K562 (cell line): ENCODE data around the gene STIM1. TPM values are rescaled to one million over a fixed set of nuclear protein-coding genes. Genes with fewer than 3 reads are reported as not detected.

Source experiments
- ATAC-seq: fragments of 200-7000 bp; cut with Tn5 transposase; 3 replicates; pipeline ENCODE4 v1.9.1; 2020; ENCODE audit warnings: moderate library complexity
- BruUV-seq: library from RNA; stranded (reverse); fragments of 400-500 nt; replicated peaks from 2 replicates; lab custom pipeline; 2021; lab: Mats Ljungman, UMichigan
- CTCF ChIA-PET: fragments of 300-600 bp; formaldehyde crosslinking; extraction: SDS; loops from one replicate; lab custom pipeline; 2021; ENCODE audit warnings: low intra/inter-chr PET ratio; lab: Yijun Ruan, JAX
- POLR2A ChIA-PET: fragments of 300-600, 350-650 bp; sonication (Branson Sonifier 250); formaldehyde crosslinking; extraction: SDS; loops from one replicate; lab custom pipeline; 2021; ENCODE audit warnings: antibody characterized with exemption, inconsistent platforms; lab: Yijun Ruan, JAX
- DNase-seq, 4 experiments: peaks; one replicate each; pipeline versions ENCODE4 v3.0.0 to v3.0.0-alpha.2; 2011 to 2018; ENCODE audit warnings: low spot score in 3 of 4, mixed read lengths in 3 of 4; ENCODE audit errors: extremely low read depth in 1 of 4
- FAIRE-seq: peaks from 2 replicates; lab custom pipeline; 2011; peaks lifted over from hg19 to GRCh38; lab: Jason Lieb, UNC
- H2AFZ ChIP-seq: 2 replicates; pipeline ENCODE4 v1.6.0; 2011; ENCODE audit warnings: low read depth, low read length, control low read depth, inconsistent platforms
- H3K27ac ChIP-seq: fragments of 200-600 bp; 3 replicates; pipeline ENCODE4 v1.8.0; 2011; ENCODE audit warnings: low read depth, mild to moderate bottlenecking, control low read depth, inconsistent platforms, low read length, moderate library complexity, mixed read lengths; ENCODE audit errors: extremely low read depth
- H3K27me3 ChIP-seq, 2 experiments: fragments of 300-600 bp in 1 of 2; 2 replicates in 1 of 2; 3 replicates in 1 of 2; pipeline versions ENCODE4 v1.6.0 to v1.8.0; 2011; ENCODE audit warnings: inconsistent platforms in 2 of 2, low read length in 2 of 2, mild to moderate bottlenecking in 1 of 2, mixed read lengths in 1 of 2, moderate library complexity in 1 of 2; ENCODE audit not compliant: control insufficient read depth in 2 of 2, insufficient read depth in 2 of 2
- H3K36me3 ChIP-seq: fragments of 300-600 bp; 3 replicates; pipeline ENCODE4 v1.8.0; 2011; ENCODE audit warnings: mild to moderate bottlenecking, low read length, inconsistent platforms; ENCODE audit not compliant: control insufficient read depth, insufficient read depth
- H3K4me1 ChIP-seq, 2 experiments: fragments of 200-600 bp in 1 of 2; replicated peaks in 1 of 2; 2 replicates in 1 of 2; 3 replicates in 1 of 2; pipeline versions ENCODE4 v1.5.1 to v1.8.0; 2011; ENCODE audit warnings: inconsistent platforms in 2 of 2, low read length in 2 of 2, mild to moderate bottlenecking in 1 of 2, mixed read lengths in 1 of 2, moderate library complexity in 1 of 2; ENCODE audit not compliant: control insufficient read depth in 2 of 2, insufficient read depth in 2 of 2
- H3K4me2 ChIP-seq: 2 replicates; pipeline ENCODE4 v1.6.1; 2011; ENCODE audit warnings: low read length, control low read depth, inconsistent platforms, mixed read lengths; ENCODE audit not compliant: insufficient read depth
- H3K4me3 ChIP-seq: fragments of 200-600 bp; sonication (generic), shearing (Covaris generic); 2 replicates; pipeline ENCODE4 v1.5.1; 2016; ENCODE audit warnings: control low read depth, inconsistent platforms
- H3K79me2 ChIP-seq: fragments of 200-600 bp; 3 replicates; pipeline ENCODE4 v1.8.0; 2011; ENCODE audit warnings: low read length, inconsistent platforms; ENCODE audit not compliant: control insufficient read depth, insufficient read depth
- H3K9ac ChIP-seq, 2 experiments: 2 replicates each; pipeline versions ENCODE4 v1.6.0 to v1.6.1; 2011; ENCODE audit warnings: low read depth in 2 of 2, low read length in 2 of 2, control low read depth in 1 of 2, inconsistent platforms in 1 of 2, mild to moderate bottlenecking in 1 of 2, mixed read lengths in 1 of 2; ENCODE audit not compliant: insufficient read depth in 1 of 2
- H3K9me1 ChIP-seq: one replicate; pipeline ENCODE4 v1.6.0; 2011; ENCODE audit warnings: inconsistent platforms, mild to moderate bottlenecking, low read length, moderate library complexity; ENCODE audit not compliant: control insufficient read depth, insufficient read depth
- H3K9me3 ChIP-seq: replicated peaks from 2 replicates; pipeline ENCODE4 v1.5.1; 2011; ENCODE audit warnings: low read depth, low read length, inconsistent platforms; ENCODE audit not compliant: control insufficient read depth, insufficient read depth
- H4K20me1 ChIP-seq: replicated peaks from 2 replicates; pipeline ENCODE4 v1.6.1; 2011; ENCODE audit warnings: low read length, inconsistent platforms, mixed read lengths; ENCODE audit not compliant: control insufficient read depth, insufficient read depth
- CEBPB ChIP-seq: fragments of 450-650 bp; IDR thresholded peaks from 2 replicates; pipeline ENCODE4 v1.6.1; 2016; ENCODE audit warnings: missing genetic modification characterization, missing compliant biosample characterization
- CEBPG ChIP-seq, 3 experiments: fragments of 200-800 bp in 1 of 3; sonication (Bioruptor generic) in 1 of 3; sonication (generic) in 1 of 3; formaldehyde crosslinking in 1 of 3; IDR thresholded peaks in 2 of 3; conservative IDR thresholded peaks in 1 of 3; 2 replicates each; pipeline versions ENCODE4 v1.6.1 to v1.8.0; 2016 to 2022; ENCODE audit warnings: missing compliant biosample characterization in 2 of 3, missing genetic modification characterization in 2 of 3, mild to moderate bottlenecking in 1 of 3, missing genetic modification reagents in 1 of 3
- CHCHD3 ChIP-seq: fragments of 250-450 bp; sonication (Bioruptor Pico); IDR thresholded peaks from 2 replicates; pipeline ENCODE4 v2.1.2; 2022; ENCODE audit warnings: mild to moderate bottlenecking
- ETV6 ChIP-seq, 3 experiments: fragments of 150-350 bp in 1 of 3; sonication (generic) in 1 of 3; formaldehyde crosslinking in 1 of 3; IDR thresholded peaks; 2 replicates each; pipeline versions ENCODE4 v1.6.1 to v1.8.0; 2014 to 2022; ENCODE audit warnings: borderline replicate concordance in 2 of 3, low read depth in 2 of 3, antibody characterized with exemption in 1 of 3, low read length in 1 of 3, mild to moderate bottlenecking in 1 of 3, missing genetic modification reagents in 1 of 3
- FIP1L1 ChIP-seq: fragments of 200-400 bp; formaldehyde crosslinking; IDR thresholded peaks from 2 replicates; pipeline ENCODE4 v1.6.1; 2018; ENCODE audit warnings: mild to moderate bottlenecking, low read depth, low read length; ENCODE audit not compliant: poor library complexity, severe bottlenecking
- FOS ChIP-seq: IDR thresholded peaks from 3 replicates; pipeline ENCODE4 v1.6.1; 2011; ENCODE audit not compliant: insufficient read length; ENCODE audit errors: extremely low read depth
- FUS ChIP-seq: fragments of 200-400 bp; formaldehyde crosslinking; optimal IDR thresholded peaks from 2 replicates; pipeline ENCODE3; 2017; ENCODE audit warnings: low read depth, low read length
- HCFC1 ChIP-seq: IDR thresholded peaks from 2 replicates; pipeline ENCODE4 v1.6.1; 2012; ENCODE audit warnings: low read depth, low read length, improper control_type of control experiment
- KHSRP ChIP-seq: fragments of 450-650 bp; IDR thresholded peaks from 2 replicates; pipeline ENCODE4 v1.6.1; 2017
- MCM2 ChIP-seq: fragments of 450-650 bp; IDR thresholded peaks from 2 replicates; pipeline ENCODE4 v1.6.1; 2017; ENCODE audit warnings: low read depth, mild to moderate bottlenecking
- MXD1 ChIP-seq: fragments of 250-450 bp; sonication (Bioruptor Pico); IDR thresholded peaks from 2 replicates; pipeline ENCODE4 v1.8.0; 2021; ENCODE audit warnings: borderline replicate concordance, mild to moderate bottlenecking, moderate library complexity; ENCODE audit not compliant: poor library complexity, severe bottlenecking
- NR2F6 ChIP-seq: fragments of 450-650 bp; formaldehyde crosslinking; IDR thresholded peaks from 2 replicates; pipeline ENCODE4 v1.4.0; 2020; ENCODE audit warnings: mild to moderate bottlenecking
- NUFIP1 ChIP-seq: fragments of 450-650 bp; IDR thresholded peaks from 2 replicates; pipeline ENCODE4 v1.6.1; 2018; ENCODE audit not compliant: partially characterized antibody
- PHF21A ChIP-seq: fragments of 450-650 bp; IDR thresholded peaks from 2 replicates; pipeline ENCODE4 v1.6.1; 2017; ENCODE audit warnings: low read depth, borderline replicate concordance
- RBM14 ChIP-seq: fragments of 200-400 bp; formaldehyde crosslinking; IDR thresholded peaks from 2 replicates; pipeline ENCODE4 v1.6.1; 2018; ENCODE audit warnings: low read depth, mild to moderate bottlenecking, low read length, moderate library complexity, borderline replicate concordance; ENCODE audit not compliant: insufficient read depth
- RFX5 ChIP-seq: IDR thresholded peaks from 2 replicates; pipeline ENCODE4 v1.6.1; 2011; ENCODE audit warnings: low read depth, mild to moderate bottlenecking, improper control_type of control experiment, low read length
- SRSF7 ChIP-seq: fragments of 200-400 bp; formaldehyde crosslinking; optimal IDR thresholded peaks from 2 replicates; pipeline ENCODE3; 2017; ENCODE audit warnings: mild to moderate bottlenecking, low read depth, low read length
- TAF15 ChIP-seq: fragments of 200-400 bp; formaldehyde crosslinking; IDR thresholded peaks from 2 replicates; pipeline ENCODE4 v1.6.1; 2017; ENCODE audit warnings: mild to moderate bottlenecking, low read depth, low read length, moderate library complexity
- TFAP4 ChIP-seq: sonication (generic); formaldehyde crosslinking; IDR thresholded peaks from 2 replicates; pipeline ENCODE4 v1.8.0; 2022; ENCODE audit warnings: missing genetic modification reagents, mild to moderate bottlenecking, moderate library complexity, borderline replicate concordance
- ZC3H4 ChIP-seq: sonication (generic); formaldehyde crosslinking; IDR thresholded peaks from 2 replicates; pipeline ENCODE4 v1.9.0; 2021; ENCODE audit warnings: missing genetic modification reagents, borderline replicate concordance
- ZNF184 ChIP-seq: sonication (generic); formaldehyde crosslinking; IDR thresholded peaks from 2 replicates; pipeline ENCODE4 v1.5.0; 2020; ENCODE audit warnings: missing genetic modification reagents
- ZNF766 ChIP-seq: fragments of 200-800 bp; sonication (Bioruptor generic); conservative IDR thresholded peaks from 2 replicates; pipeline ENCODE4 v1.6.1; 2016; ENCODE audit warnings: missing genetic modification characterization, missing compliant biosample characterization
- WGBS: fragments of 100-300 bp; shearing (Covaris generic); methylation state at CpG from one replicate; pipeline ENCODE4 v1.1.6; 2016; ENCODE audit warnings: low coverage, mixed read lengths; ENCODE audit not compliant: insufficient coverage; ENCODE audit errors: missing lambda C conversion rate; 5-methylcytosine and 5-hydroxymethylcytosine counted together
- in situ Hi-C: fragments of 300-500 bp; cut with MboI; formaldehyde crosslinking; loops from 4 replicates; pipeline ENCODE4 v1.15.0; 2018; ENCODE audit warnings: inconsistent platforms, mixed read lengths
- intact Hi-C: fragments of 100-400 bp; cut with micrococcal nuclease; formaldehyde crosslinking; loops from 2 replicates; pipeline ENCODE4 v1.14.2; 2022
- polyA plus RNA-seq, 8 experiments: library from polyadenylated mRNA; depleted of rRNA in 4 of 8; stranded (reverse) in 5 of 8; unstranded in 3 of 8; fragments of >200 nt; fragmentation: Nextera tagmentation in 2 of 8; fragmentation: Illumina TruSeq in 1 of 8; extraction: Ambion mirVana in 2 of 8; extraction: Trizol in 1 of 8; gene quantifications; 2 replicates each; pipeline versions ENCODE4 v1.2.1 to v1.2.3, GENCODE V29; 2011 to 2014; ENCODE audit warnings: inconsistent platforms in 1 of 8, missing spikeins in 1 of 8
- total RNA-seq, 7 experiments: library from RNA; depleted of rRNA in 6 of 7; stranded (reverse); fragments of >200 nt in 6 of 7; fragmentation: Illumina TruSeq in 2 of 7; extraction: Trizol in 2 of 7; gene quantifications; 2 replicates each; pipeline versions ENCODE4 v1.2.1 to v1.2.3, GENCODE V29; 2011 to 2021; ENCODE audit warnings: low replicate concordance in 1 of 7

The STIM1 gene
- total and polyA plus RNA-seq, 9 of the 15 experiments (the other 6 are each of a cell fraction or from before 2014, with no cell fraction given): 7.7 to 50.5 (median 22.5) TPM

GRCh38 chr11:3913921-3914320, 58.5 kb downstream of the STIM1 start:
- ATAC-seq (no peak), FAIRE-seq (no peak), DNase-seq (no peak)
- ChIA-PET POLR2A (interaction anchor here (1.4 kb wide), 1 partner anchor 19 kb away, joined by 5 read pairs; no protein-coding TSS in a partner anchor), CTCF (no interaction called here)
- H3K9ac ChIP-seq: no peak overlapping the region
- no peak overlapping the region for H3K4me2 ChIP-seq
- in situ Hi-C loops: no loop called here
- no TSS peak for BruUV-seq
- H3K36me3 ChIP-seq: no peaks in the 10 kb centered on the region
- H2AFZ ChIP-seq: no peak overlapping the region
- H3K79me2 ChIP-seq: peaks cover 32% of the 10 kb centered on the region
- H3K27ac ChIP-seq: no peak overlapping the region
- peaks cover 12% of the 10 kb centered on the region for H4K20me1 ChIP-seq
- H3K9me1 ChIP-seq: no peaks in the 10 kb centered on the region
- no peak overlapping the region for H3K4me3 ChIP-seq
- peaks cover 7 to 15% of the 10 kb centered on the region in 2 experiments; a peak in 4 of 5 replicates for H3K4me1 ChIP-seq
- intact Hi-C loops: no loop called here
- H3K27me3 ChIP-seq: no peaks in the 10 kb centered on the region
- WGBS: 88% methylated on average over 5 of the region's 5 CpGs
- no peaks in the 10 kb centered on the region for H3K9me3 ChIP-seq
- TF ChIP-seq TAF15 (no peak), NUFIP1 (no peak), CHCHD3 (CRISPR knock-in tag) (0 out of 2 replicates have a peak, but pooled peaks have one; percentile 18), MXD1 (CRISPR knock-in tag) (no peak), PHF21A (no peak), ZC3H4 (CRISPR knock-in tag) (no peak), CEBPG (CRISPR knock-in tag; IDR thresholded peaks at IDR 0.05) (no peak), CEBPG (tag; conservative IDR thresholded peaks at IDR 0.05 in 1 of 2, IDR thresholded peaks at IDR 0.05 in 1 of 2) (peak; percentile 67 to 87), FUS (no peak), SRSF7 (no peak), MCM2 (no peak), FOS (no peak), RBM14 (no peak), NR2F6 (CRISPR knock-in tag) (no peak), CEBPB (tag) (peak; percentile 83), KHSRP (no peak), RFX5 (no peak), ETV6 (IDR thresholded peaks at IDR 0.05; ENCODE audit: borderline replicate concordance in 1 of 2, low read depth in 2 of 2, low read length in 1 of 2) (no peak), ETV6 (CRISPR knock-in tag; IDR thresholded peaks at IDR 0.05; ENCODE audit: borderline replicate concordance) (no peak), HCFC1 (no peak), FIP1L1 (no peak), ZNF184 (no peak), TFAP4 (CRISPR knock-in tag) (no peak), ZNF766 (CRISPR knock-in tag) (no peak)
